Measurements from ENCODE around the gene CRY1. TPM values are rescaled to one million over a fixed set of nuclear protein-coding genes. Genes with fewer than 3 reads are reported as not detected.
"Not testable (repeated sequence)": the region's sequence is repeated elsewhere in the genome, so short reads cannot be mapped to it uniquely, and the experiment has no call there.

Gene CRY1
- total RNA-seq, 1 experiment from 2014 or later = 16.1 TPM

DNA sequence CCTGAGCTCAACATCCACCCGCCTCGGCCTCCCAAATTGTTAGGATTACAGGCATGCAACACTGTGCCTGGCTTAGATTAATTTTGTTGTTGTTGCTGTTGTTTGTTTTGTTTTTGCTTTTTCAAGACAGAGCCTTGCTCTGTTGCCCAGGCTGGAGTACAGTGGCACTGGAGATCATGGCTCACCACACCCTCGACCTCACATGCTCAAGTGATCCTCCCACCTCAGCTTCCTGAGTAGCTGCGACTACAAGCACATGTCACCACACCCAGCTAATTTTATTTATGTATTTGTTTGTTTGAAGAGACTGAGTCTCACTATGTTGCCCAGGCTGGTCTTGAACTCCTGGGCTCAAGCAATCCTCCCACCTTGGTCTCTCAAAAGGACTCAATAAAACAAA, 26.7 kb downstream of the CRY1 start:
- no peak for DNase-seq (ENCODE audit: low read depth)

DNA sequence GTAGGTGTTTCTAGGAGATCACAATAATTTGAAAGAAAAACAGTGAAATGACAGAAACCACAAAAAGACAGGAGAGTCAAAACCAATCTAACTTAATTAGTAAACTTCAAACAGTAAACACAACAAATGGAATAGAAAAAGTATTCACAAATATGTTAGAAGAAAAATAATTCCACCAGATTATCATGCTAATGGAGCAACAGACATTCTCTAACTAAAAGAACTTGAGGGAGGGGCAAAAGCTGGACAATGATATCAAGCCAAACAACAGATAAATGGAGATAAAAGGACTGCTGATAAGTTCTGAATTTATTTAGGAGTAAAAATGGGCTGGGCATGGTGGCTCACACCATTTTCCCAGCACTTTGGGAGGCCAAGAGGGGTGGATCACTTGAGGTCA, 28.7 kb downstream of the CRY1 start:
- no peak for DNase-seq (ENCODE audit: low read depth)

DNA sequence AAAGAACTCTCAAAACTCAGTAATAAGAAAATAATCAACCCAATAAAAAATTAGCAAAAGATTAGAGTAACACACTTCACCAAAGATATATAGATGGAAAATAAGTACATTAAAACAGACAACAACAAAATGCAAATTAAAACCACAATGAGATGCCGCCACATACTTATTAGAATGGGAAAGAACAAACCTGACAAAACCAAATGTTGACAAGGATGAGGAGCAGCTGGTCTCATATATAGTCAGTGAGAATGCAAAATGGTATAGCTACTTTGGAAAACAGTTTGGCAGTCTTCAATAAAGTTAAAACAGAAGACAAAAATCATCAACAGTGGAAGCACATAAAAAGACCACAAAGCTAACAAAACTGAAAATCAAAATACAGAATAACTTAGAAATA, 29.1 kb downstream of the CRY1 start:
- no peak for DNase-seq (ENCODE audit: low read depth)

DNA sequence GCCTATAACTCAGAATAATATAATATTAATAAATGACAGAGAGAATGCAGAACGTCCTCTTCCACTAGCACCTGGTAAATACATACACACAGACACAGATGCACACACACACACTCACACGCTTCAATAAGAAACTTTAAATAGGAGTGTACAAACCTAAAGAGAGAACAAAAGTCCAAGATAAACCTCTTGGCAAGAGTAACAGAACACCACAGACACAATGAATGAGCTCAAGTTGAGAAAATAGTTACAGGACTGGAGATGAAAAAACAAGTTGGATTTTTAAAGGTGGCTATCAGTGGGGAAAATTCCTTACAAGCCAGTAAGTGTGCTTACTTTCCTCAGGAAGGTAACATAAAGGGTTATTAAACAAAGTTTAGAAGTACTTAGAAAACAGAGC, 35.2 kb downstream of the CRY1 start:
- DNase-seq (ENCODE audit: low read depth) = no peak

DNA sequence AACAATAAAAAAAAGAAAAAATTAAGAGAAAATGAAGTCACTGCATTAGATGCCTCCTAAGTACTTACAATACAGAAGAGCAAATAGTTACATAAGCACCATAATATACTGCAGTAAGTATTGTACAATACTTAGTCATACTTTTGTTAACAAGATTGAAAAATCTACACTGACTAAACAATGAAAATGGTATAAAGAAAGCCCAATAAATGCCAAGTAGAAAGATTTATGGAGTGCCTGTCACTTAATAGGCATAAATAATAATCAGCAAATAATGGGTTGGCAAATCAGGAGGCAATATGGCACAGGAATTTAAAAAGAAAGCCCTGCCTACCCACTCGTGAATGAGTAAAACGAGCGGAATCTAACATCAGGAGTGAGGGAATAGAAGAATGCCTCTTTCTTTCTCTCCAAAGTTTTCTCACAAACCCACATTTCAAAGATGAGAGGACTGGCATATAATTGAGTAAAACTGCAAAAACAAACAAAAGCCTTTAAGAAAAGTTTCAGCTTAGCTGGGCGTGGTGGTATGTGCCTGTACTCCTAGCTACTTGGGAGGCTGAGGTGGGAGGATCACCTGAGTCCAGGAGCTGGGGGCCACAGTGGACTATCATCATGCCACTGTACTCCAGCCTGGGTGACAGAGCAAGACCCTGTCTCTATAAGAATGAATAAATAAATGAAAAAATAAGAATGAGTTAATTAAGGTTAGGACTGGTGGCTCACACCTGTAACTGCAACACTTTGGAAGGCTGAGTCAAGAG, 36.1 kb downstream of the CRY1 start:
- peak; percentile 70 for DNase-seq (ENCODE audit: low read depth)

DNA sequence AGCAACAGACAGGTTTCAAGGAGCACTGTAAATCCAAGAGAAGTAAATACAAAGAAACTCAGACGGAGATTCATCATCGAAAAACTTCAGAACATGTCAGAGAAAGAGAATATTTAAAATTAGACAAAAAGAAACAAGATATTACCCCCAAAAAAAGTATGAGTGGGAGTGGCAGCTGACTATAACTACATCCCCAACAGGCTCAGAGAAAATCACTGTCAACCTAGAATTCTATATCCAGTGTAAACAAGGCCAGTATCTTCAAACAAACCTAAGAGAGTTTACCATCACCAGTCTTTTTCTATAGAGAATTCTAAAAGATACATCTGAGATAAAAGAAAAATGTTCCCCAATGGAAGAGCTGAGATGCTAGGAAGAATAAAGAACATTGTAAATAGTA, 39.6 kb downstream of the CRY1 start:
- no peak for DNase-seq (ENCODE audit: low read depth)

DNA sequence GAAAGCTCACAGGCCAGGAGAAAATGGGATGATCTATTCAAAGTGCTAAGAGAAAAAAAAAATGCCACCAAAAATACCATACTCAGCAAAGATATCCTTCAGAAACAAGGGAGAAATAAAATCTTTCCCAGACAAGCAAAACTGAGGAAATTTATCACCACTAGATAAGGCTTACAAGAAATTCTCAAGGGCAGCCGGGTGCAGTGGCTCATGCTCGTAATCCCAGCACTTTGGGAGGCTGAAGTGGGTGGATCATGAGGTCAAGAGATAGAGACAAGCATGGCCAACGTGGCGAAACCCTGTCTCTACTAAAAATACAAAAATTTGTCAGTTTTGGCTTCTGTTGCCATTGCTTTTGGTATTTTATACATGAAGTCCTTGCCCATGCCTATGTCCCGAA, 48.2 kb downstream of the CRY1 start:
- DNase-seq (ENCODE audit: low read depth) = no peak

DNA sequence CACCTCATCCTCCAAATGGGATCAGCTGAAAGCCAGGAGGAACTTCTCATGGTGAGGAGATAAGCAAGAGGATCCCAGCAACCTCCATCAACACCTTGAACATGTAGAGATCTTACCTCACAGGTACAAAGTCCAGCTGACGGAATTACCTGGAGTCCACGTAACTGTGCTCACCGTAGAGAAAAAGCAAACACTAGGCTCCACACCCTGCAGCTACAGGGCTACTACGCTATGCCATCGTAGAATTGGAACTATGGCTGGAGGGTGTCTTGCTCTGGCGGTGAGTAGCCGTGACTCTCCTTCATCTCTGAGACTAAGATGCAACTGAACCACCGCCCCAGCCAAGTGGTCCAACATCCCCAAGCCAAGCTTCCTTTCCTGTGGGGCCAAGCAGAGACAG, 50.5 kb downstream of the CRY1 start:
- no peak for DNase-seq (ENCODE audit: low read depth)

DNA sequence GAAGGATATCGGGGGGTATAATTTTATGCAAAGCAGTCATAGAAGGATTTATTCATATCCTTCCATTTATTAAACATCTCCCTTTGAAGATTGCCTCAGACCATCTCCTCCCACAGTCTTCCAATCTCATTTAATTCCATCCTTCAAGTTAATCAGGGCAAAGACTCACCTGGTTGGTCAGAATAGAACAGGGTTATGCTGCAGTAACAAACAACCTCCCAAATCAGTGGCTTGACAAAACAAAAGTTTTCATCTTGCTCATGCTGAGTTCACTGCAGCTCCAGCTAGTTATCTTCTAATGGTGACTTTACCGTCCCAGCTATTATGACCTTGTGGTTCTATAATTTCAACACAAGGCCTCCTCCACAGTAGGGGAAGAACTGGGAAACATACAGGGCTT, 57.6 kb downstream of the CRY1 start:
- DNase-seq (ENCODE audit: low read depth) = no peak

DNA sequence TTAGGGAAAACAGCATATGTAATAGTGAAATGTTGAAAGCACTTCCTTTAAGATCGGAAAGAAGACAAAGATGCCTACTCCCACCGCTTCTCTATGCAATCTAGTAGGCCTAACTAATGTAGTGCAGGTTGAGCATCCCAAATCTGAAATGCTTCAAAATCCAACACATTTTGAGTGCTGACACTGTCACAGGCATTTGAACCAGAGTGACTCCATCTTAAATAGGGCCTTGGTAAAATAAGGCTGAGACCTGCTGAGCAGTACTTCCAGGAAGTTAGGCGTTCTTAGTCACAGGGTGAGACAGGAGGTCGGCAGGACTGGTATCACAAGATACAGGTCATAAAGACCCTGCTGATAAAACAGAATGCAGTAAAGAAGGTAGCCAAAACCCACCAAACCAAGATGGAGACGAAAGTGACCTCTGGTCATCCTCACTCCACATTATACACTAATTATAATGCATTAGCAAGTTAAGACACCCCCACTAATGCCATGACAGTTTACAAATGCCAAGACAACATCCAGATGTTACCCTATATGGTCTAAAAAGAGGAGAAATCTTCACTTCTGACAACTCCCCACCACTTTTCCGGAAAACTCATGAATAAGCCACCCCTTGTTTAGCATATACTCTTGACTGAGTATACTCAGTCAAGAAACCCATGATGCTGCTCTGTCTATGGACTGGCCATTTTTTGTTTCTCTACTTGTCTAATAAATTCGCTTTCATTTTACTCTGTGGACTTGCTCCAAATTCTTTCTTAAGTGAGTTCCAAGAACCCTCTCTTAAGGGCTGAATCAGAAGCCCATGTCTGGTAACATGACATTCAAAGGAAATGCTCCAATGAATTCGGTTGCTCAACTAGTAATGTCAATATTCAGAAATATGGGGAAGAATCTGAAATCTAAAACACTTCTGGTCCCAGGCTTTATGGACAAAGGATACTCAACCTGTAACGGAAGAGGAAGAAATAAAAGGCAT, 59.3 kb downstream of the CRY1 start:
- no peak for DNase-seq (ENCODE audit: low read depth)

DNA sequence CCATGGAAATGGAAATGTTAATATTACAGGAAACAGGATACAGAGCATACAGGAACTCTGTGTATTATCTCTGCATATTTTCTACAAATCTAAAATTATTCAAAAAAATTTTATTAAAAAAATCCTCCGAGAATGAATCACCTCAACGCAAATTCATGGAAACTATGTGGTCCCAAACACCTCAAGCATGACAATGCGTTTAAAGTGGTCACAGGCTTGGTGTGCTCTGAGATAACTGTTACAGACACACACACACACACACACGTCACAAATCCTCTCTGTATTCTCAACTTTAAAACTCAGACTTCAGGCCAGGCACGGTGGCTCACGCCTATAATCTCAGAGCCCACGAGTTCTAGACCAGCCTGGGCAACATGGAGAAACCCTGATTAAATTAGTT, 61.1 kb downstream of the CRY1 start:
- DNase-seq (ENCODE audit: low read depth) = no peak

DNA sequence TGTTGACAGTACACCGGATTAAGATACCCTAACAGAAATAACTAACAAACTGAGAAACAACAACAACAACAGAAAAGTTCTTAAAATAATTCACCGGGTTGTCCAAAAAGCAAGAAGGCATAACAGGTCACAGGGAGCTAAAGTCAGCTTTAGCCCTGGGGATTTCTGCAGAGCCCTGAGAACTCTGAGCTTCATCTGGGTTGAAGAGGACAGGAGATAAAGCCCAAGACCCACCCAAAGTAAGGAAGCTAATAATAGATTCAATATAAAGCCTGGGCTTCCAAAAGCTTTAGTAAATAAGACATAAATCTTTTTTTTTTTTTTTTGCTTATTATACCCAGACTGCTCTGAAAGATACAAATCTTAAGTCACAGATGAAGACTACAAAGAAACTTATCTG, 62.3 kb downstream of the CRY1 start:
- DNase-seq (ENCODE audit: low read depth) = no peak

DNA sequence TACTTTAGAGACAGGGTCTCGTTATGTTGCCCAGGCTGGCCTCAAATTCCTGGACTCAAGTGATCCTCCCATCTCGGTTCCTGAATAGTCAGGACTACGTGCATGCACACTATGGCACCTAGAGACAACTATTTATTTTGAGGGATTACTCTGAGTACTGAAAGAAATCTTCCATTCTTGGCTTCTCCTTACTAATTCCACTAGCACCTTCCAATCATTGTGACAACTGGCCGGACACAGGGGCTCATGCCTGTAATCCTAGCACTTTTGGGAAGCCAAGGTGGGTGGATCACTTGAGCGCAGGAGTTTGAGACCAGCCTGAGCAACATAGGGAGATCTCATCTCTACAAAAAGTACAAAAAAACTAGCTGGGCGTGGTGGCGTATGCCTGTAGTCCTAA, 64.3 kb downstream of the CRY1 start:
- DNase-seq (ENCODE audit: low read depth) = no peak

DNA sequence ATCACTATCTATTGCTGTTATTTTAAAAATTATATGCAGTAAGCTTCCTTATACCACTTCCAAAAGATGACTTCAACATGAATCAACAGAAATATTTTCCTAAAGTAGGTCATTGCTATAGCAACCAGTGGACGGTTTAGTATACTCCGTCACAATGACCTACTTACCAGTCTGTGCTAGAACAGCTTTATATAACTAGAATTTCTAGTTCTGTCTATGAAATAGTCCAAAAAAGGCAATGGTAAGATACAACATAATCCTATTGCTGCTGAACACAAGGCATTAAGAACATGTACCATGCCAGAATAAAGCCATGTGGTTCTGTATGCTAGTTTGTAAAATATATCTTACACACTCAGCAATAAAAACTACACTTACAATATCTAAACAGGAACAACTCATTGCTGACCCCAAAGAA, 65.7 kb downstream of the CRY1 start:
- peak; percentile 91 for DNase-seq (ENCODE audit: low read depth)

DNA sequence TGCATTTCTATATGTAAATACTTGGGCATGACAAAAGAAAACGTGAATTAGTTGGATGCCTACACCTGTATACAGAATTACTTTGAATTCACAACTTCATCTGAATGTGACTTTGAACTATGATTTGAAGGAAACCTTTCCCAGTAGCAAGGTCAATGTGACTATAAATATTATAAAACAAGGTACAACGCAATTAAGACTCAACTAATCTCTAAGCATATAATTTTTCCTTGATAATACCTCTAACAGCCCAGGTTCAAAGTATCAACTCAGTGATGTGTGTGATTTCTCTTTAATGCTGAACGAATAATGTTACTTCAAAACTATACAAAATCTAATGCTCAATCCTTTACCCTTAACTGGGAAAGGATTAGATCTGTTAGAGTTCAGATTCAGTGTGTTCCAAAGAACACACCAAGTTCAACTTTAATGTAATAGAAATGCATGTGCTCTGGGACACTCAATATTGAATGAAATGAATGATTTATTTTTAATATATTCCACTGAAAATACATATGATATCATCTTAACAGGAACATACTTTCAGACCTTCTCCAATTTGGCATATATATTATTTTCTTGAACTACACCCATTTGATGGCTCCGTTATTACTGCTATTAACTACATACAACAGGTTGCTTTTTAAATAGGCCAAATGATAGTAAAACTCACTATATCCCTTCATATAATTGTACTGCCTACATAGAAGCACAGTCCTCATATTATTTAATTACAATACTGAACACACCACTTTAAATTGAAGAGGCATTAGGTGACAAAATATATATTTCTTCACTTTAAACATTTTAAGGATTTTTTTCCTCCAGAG, 66.3 kb downstream of the CRY1 start:
- DNase-seq (ENCODE audit: low read depth) = no peak

DNA sequence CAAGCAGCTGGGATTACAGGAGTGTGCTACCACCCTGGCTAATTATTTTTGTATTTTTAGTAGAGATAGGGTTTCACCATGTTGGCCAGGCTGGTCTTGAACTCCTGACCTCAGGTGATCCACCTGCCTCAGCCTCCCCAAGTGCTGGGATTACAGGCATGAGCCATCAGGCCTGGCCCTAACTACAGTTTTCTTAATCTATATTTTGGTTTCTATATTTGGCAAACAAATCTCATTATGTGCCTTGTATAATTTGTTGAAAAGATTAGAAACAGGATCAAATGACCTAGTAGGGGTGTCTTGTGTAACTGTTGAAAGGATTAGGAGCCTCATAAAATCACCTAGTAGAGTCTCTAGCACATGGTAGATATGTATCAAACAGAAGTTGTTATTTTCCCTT, 67.0 kb downstream of the CRY1 start:
- DNase-seq (ENCODE audit: low read depth) = not testable (repeated sequence)

DNA sequence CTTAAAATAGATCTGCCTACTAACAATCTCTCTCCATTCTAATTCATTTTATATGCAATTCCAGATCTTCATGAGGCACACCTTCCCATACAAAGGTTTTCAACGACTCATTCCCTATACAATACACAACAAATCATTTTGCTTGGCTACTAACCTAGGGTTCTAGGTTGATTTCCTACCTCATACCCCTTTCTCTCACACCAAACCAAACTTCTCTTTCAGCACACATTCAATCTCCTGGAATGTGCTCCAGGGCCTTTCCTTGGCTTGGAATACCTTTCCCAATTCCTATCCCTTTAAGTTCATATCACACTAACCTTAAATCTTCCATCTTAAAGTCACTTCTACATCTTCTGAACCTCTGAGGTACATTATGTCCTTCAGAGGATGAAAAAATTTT, 67.7 kb downstream of the CRY1 start:
- DNase-seq (ENCODE audit: low read depth) = peak; percentile 21

DNA sequence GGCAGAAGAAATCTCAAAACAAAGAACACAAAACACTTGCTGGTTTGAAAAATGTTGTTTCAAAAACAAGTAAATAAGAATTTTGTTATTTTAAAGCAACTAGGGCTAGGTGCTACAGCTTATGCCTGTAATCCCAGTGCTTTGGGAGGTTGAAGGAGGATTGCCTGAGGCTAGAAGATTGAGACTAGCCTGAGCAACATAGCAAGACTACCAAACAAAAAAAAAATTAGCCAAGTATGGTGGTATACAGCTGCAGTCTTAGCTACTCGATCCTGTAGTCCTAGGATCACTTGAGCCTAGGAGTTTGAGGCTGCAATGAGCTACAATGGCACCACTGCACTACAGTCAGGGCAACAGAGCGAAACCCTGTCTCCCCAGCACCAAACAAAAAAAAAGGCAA, 73.8 kb downstream of the CRY1 start:
- no peak for DNase-seq (ENCODE audit: low read depth)

DNA sequence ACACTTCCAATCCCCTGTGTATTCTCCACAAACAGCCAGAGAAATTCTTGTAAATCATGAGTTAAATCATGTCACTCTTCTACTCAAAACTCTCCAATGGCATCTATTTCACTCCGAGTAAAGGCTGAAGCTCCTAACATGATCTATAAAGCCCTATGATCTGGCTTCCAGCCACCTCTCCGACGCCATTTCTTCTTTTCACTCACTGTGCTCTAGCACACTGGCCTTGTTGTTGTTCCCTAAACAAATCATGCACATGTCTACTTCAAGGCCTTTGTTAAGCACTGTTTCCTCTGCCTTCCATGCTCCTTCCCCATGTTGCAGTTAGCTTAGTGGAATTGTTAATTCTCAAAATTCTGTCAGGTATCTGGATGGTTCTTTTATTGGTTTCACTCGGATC, 76.3 kb downstream of the CRY1 start:
- DNase-seq (ENCODE audit: low read depth) = no peak

DNA sequence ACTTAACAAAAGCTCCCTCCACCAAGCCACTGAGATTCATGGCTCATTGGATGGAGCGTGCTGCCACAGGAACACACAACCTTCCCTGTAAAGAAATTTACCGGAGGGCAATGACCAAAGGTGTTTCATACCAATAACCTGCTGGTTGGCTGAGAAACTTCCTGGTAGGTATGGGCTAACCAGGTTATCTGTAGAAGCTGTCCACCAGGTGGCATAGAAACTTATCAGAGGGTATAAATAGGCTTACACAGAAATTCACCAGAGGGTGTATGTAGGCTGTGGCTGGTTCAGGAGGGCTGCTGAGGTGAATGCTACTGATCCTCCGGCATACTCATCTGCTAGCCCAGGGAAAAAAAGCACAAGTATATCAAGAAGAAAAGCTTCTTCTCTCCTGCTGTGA, 79.3 kb downstream of the CRY1 start:
- DNase-seq (ENCODE audit: low read depth) = peak; percentile 9

DNA sequence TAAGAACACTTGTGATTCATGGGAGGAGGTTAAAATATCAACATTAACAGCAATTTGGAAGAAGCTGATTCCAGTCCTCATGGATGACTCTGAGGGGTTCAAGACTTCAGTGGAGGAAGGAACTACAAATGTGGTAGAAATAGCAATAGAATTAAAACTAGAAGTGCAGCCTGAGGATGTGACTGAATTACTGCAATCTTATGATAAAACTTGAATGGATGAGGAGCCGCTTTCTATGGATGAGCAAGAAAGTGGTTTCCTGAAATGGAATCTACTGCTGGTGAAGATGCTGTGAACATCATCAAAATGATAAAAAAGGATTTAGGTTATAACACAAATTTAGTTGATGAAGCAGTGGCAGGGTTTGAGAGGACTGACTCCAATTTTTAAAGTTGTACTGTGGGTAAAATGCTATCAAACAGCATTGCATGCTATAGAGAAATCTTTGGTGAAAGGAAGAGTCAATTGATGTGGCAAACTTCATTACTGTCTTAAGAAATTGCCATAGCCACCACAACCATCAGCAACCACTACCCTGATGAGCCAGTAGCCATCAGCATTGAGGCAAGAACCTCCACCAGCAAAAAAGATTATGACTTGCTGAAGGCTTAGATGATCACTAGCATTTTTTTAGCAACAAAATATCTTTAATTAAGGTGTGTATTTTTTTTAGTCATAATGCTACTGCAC, 80.5 kb downstream of the CRY1 start:
- DNase-seq (ENCODE audit: low read depth) = no peak

DNA sequence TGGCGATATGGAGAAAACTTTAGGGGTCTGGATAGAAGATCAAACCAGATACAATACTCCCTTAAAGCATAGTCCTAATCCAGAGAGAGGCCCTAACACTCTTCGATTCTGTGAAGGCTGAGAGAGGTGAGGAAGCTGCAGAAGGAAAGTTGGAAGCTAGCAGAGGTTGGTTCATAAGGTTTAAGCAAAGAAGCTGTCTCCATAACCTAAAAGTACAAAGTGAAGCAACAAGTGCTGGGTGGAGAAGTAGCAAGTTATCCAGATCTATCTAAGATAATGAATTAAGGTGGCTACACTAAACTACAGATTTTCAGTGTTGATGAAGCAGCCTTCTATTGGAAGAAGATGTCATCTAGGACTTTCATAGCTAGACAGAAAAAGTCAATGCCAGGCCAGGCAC, 81.8 kb downstream of the CRY1 start:
- DNase-seq (ENCODE audit: low read depth) = no peak
